Measurements from ENCODE around the gene THADA.

The THADA gene

GRCh38 chr2:43383533-43383932, 212.3 kb downstream of the THADA start:
- no peak for DNase-seq

GRCh38 chr2:43379494-43379893, 216.3 kb downstream of the THADA start:
- DNase-seq: no peak

GRCh38 chr2:43377327-43377726, 218.5 kb downstream of the THADA start:
- DNase-seq: no peak

DNA sequence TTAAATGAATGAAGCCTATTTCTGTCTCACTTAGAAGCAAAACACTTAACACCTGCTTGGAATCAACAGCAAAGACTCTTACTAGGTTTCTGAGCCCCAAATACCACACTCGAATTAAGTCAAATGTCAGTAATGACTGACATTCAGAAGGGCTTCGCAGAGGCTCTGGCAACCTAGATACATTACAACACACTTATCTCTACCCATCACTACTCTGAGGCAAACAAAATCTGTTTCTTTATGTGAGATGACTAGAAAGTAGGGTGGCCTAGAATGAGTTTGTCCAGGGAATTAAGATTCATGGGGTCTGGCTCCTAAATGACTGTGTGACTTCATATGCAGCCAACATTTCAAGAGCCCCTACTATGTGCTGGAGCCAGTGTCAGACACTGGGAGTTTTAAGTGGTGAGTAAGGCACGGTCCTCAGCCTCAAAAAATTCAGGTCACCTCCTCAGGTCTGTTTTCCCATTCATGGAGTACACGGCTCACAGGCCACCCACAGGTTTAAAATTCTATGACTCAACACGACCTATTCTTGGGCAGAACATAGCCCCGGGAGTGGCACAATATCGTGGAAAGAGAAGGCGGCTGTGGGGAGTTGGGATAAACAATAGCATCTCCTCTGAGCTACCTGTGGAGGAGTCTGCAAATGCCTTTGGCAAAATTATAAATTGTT, 219.2 kb downstream of the THADA start:
- DNase-seq: no peak

DNA sequence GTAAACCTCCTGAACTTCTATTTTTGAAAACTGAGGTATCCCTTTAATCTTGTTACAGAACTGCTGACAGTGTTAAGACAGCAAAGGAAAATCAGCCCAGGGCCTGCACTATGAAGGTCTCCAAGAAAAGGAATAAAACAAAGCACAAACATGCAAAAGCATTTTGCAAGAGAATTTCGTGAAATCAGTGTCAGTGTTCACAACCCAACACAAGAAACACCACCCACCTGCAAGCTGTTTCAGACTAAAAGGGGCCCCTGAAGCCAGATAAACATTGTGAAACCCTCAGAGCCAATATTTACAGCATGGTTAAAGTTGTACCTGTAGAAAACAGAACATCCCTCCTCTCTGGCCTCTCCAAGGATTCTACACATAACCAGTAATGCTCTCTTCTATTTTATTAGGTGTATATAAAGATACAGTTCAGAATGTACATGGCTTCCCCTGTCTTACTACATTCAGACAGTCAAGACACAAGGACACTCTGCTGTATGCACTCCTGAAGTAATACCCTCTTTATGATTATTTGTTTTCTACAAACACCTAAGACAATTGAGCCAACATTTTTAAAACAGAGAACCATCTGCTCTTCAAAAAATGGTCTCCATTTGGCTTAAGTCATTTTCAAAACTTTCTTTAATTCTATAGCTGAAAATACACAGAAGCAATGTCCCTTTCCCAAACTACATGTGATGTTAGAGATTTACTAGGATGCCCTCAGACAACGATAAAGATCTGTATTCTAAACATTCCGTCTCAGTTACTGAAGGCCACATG, 219.9 kb downstream of the THADA start:
- no peak for DNase-seq

GRCh38 chr2:43372416-43373081, 223.3 kb downstream of the THADA start:
- no peak for DNase-seq

- DNase-seq: no peak
These were observed 225.1 kb downstream of the THADA start for GRCh38 chr2:43370705-43371104.

- no peak for DNase-seq
These were observed 225.7 kb downstream of the THADA start for GRCh38 chr2:43370146-43370545.

DNA sequence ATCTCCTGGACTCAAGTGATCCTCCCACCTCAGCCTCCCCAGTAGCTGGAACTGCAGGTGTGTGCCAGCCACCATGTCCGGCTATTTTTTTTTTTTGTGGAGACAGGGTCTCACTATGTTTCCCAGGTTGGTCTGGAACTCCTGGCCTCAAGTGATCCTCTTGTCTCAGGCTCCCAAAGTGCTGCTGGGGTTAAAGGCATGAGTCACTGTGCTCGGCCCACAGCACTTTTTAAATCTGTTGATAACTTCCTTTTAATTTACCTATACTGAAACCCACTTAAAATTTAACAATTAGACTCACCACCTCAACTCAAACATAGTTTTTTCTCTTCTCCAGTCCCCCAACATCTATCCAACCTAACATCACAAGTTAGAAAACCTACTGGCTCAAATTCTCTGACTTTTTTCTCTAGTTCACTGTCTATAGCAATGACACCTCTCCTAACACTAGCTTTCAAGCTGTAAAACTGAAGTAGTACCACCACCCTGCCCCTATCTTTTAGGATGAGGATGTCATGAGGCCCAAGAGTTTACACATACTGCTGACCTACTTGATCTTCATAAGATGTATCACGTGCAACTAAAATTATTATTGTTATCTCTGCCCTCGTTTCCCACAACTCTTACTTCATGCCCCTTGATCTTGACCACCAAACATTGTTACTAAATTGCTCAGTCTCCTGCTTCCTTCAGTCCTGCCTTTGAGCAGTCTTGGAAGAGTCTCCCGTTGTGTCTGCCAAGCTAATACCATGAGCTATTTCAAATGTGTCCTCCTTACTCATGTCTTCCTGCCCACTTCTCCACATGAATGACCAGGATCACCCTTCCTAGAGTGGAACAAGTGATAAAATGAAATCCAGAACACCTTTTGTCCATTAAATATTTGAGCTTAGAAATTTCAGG, 227.1 kb downstream of the THADA start:
- no peak for DNase-seq

DNA sequence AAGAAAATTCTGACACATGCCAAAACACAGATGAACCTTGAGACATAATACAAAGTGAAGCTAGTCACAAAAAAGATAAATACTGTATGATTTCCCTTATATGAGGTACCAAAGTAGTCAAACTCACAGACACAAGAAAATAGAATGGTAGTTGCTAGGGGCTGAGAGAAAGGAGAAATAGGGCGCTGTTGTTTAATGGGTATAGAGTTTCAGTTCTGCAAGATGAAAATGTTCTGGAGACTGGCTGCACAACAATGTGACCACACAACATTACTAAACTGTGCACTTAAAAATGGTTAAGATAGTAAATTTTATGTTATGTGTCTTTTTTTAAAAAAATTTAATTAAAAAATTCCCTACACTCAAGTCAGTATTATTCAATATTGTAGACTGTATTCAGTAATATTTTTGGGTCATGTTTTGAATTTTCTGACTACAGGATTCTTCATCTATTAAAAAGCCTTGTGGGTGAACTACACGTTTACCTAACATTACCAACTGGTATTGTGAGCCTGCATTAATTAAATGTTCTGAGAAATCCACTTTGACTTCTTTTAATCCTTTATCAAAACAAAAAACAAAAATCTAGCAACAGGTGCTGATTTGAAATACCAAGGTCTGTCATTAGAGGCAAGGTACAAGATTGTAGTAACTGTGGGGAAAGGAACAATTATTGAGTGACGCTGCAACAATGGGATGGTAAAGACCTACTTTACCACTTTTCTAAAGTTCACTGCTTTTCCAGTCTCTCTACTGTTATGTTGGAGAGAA, 228.6 kb downstream of the THADA start:
- DNase-seq: no peak

GRCh38 chr2:43363120-43363519, 232.7 kb downstream of the THADA start:
- DNase-seq: no peak

GRCh38 chr2:43361286-43361685, 234.6 kb downstream of the THADA start:
- no peak for DNase-seq

DNA sequence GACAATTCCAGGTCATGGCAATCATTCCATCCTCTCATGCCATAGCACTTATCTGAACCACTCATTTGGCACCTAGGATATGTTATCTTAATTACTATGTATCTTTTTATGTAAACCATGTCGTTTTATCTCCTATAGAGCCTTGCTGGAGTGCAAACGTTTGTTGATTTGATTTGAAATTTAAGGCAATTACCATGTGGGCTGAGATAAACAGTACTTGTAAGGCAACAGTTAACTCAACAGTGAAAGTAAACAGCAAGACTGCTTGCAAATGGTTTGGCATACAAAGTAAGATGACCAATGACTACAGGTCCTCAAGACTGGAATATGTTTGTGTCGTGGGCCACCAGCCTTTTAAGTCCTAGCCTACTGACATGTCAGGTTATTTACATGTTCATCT, 235.7 kb downstream of the THADA start:
- DNase-seq: no peak

DNA sequence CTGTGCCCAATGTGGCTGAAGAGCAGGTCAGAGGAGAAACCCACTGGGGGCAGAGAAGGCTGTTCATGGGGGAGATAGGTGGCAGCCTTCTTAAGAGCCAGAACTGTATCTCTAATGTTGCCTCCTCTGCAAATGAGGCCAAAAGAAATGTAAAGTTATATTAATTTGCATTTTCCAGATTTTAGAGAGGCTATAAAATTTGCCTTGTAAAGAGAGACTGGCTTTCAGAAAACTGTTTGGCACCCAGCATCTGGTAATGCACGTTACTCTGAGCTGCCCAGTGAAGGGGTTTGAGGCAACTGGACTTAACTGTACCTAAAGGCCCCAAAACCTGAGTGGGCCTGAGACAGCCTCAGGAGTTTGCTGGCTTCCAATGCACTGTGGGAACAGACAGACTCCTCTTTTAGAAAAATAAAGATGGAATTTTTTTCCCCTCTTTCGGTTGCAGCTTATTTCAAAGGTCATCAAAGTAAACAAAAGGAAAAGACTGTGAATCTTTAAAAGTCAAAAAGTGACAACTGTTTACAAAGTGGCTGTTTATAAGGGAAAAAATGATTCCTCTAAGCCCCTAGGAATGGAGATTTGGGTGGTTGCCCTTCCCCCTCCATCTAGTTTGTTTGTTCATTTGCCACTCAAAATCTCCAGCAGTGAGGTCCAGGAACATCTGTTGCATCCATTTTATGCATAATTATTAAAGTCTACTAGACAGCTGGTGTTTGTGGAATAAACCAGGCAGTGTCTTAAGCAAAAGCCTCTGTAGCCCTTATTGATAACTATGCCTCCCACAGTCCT, 237.2 kb downstream of the THADA start:
- DNase-seq: no peak

- DNase-seq: no peak
These were observed 239.1 kb downstream of the THADA start for GRCh38 chr2:43356774-43357173.

DNA sequence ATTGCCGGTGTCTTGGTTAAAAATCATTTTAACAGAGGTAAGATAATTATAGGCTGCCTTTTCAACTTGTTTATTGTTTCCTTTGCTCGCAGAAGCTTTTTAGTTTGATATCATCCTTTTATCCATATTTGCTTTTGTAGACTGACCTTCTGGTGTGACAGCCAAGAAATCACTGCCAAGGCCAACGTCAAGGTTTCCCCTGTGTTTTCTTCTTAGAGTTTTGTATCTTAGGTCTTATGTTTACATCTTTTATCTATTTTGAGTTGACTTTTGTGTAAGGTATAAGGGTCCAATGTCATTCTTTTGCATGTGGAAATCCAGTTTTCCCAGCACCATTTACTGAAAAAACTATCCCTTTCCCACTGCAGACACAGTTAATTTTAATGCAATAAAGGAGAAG, 240.4 kb downstream of the THADA start:
- DNase-seq: no peak

GRCh38 chr2:43349904-43350303, 245.9 kb downstream of the THADA start:
- DNase-seq: no peak

GRCh38 chr2:43348908-43349661, 246.8 kb downstream of the THADA start:
- DNase-seq: no peak

- no peak for DNase-seq
These were observed 248.1 kb downstream of the THADA start for GRCh38 chr2:43347746-43348145.
